ENCODE results near the gene CBR3. TPM values are rescaled to one million over a fixed set of nuclear protein-coding genes. Genes with fewer than 3 reads are reported as not detected.

Gene CBR3
- total RNA-seq, 4 donors from 2014 or later, result 20.9 to 46.7 (median 24.5) TPM

- TF ChIP-seq, protein P1, sequence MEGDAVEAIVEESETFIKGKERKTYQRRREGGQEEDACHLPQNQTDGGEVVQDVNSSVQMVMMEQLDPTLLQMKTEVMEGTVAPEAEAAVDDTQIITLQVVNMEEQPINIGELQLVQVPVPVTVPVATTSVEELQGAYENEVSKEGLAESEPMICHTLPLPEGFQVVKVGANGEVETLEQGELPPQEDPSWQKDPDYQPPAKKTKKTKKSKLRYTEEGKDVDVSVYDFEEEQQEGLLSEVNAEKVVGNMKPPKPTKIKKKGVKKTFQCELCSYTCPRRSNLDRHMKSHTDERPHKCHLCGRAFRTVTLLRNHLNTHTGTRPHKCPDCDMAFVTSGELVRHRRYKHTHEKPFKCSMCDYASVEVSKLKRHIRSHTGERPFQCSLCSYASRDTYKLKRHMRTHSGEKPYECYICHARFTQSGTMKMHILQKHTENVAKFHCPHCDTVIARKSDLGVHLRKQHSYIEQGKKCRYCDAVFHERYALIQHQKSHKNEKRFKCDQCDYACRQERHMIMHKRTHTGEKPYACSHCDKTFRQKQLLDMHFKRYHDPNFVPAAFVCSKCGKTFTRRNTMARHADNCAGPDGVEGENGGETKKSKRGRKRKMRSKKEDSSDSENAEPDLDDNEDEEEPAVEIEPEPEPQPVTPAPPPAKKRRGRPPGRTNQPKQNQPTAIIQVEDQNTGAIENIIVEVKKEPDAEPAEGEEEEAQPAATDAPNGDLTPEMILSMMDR (IDR thresholded peaks at IDR 0.05; ENCODE audit: low read depth), result no peak
Measured at GRCh38 chr21:36183144-36183795, 48.4 kb downstream of the CBR3 start.

DNA sequence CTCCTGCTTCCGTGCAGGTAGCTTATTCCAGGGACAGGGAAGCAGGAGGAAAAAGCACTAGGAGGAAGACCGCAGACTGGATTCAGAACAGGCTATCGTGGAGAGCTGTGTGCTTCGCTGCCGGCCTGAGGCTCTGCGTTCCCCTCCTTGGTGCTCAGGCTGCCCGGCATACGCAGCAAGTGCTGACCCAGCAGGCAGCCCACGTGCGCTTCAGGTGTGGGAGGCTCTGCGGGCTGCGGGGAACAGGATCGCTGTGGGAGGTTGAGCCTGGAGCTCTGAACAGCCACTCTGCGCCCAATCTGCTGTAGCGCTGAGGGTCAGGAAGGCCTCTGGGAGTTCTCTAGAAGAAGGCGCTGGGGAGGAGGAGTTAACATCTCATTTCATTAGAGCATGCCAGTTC, 49.7 kb downstream of the CBR3 start:
- TF ChIP-seq, protein P1 (IDR thresholded peaks at IDR 0.05; ENCODE audit: low read depth), result no peak

- TF ChIP-seq, protein P1 (IDR thresholded peaks at IDR 0.05; ENCODE audit: low read depth), result no peak
Measured at GRCh38 chr21:36185523-36185922, 50.6 kb downstream of the CBR3 start.

- TF ChIP-seq, protein P1 (IDR thresholded peaks at IDR 0.05; ENCODE audit: low read depth), result no peak
Measured at GRCh38 chr21:36186081-36186480, 51.2 kb downstream of the CBR3 start.

GRCh38 chr21:36186506-36187399, 51.9 kb downstream of the CBR3 start:
- TF ChIP-seq, protein P1 (IDR thresholded peaks at IDR 0.05; ENCODE audit: low read depth), result no peak

- TF ChIP-seq, protein P1 (IDR thresholded peaks at IDR 0.05; ENCODE audit: low read depth), result no peak
Measured at GRCh38 chr21:36188081-36188681, 53.3 kb downstream of the CBR3 start.

DNA sequence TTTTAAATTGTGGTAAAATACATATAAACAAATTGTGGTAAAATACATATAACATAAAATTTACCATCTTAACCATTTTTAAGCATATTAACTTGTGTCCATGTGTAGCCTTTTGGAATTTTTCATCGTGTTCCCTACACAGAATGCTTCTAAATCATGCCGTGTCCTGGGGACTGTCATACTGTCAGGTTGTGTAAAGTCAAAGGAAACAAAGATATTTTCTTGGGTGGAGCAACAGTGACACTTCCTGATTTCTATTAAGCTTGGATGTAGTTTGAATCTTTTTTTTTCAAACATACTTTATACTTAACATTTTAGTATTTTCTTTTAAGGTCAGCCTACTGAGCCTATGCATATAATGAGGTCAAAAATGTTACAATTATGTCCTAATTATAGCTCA, 54.1 kb downstream of the CBR3 start:
- TF ChIP-seq, protein P1 (IDR thresholded peaks at IDR 0.05; ENCODE audit: low read depth), result no peak

Data from subcutaneous adipose tissue (tissue), 4 donors.